Nephron (organoid): ENCODE measurements around the gene MYOM1.

Source experiments
- H3K27ac Mint-ChIP-seq, 3 experiments: 2 replicates each; pipeline ENCODE4 v1.8.0; 2020; ENCODE audit warnings: mixed read lengths in 3 of 3, mild to moderate bottlenecking in 2 of 3, moderate library complexity in 1 of 3
- H3K27me3 Mint-ChIP-seq: 2 replicates; pipeline ENCODE4 v1.8.0; 2021; ENCODE audit warnings: low read depth, mild to moderate bottlenecking, moderate library complexity, mixed read lengths
- H3K36me3 Mint-ChIP-seq: 2 replicates; pipeline ENCODE4 v1.8.0; 2020; ENCODE audit warnings: low read depth, mixed read lengths
- H3K4me1 Mint-ChIP-seq: 2 replicates; pipeline ENCODE4 v1.8.0; 2020; ENCODE audit warnings: mixed read lengths
- H3K4me3 Mint-ChIP-seq, 3 experiments: 2 replicates each; pipeline ENCODE4 v1.8.0; 2020; ENCODE audit warnings: mild to moderate bottlenecking in 3 of 3, mixed read lengths in 3 of 3, moderate library complexity in 2 of 3
- H3K9me3 Mint-ChIP-seq: 2 replicates; pipeline ENCODE4 v1.8.0; 2020; ENCODE audit warnings: mixed read lengths
- TF ChIP-seq, protein P1 (sequence below), 3 experiments: fragments of 200-600 bp; sonication (generic); IDR thresholded peaks; one replicate each; pipeline ENCODE4 v1.5.0; 2021; ENCODE audit warnings: antibody characterized with exemption in 3 of 3; ENCODE audit not compliant: unreplicated experiment in 3 of 3

The MYOM1 gene

DNA sequence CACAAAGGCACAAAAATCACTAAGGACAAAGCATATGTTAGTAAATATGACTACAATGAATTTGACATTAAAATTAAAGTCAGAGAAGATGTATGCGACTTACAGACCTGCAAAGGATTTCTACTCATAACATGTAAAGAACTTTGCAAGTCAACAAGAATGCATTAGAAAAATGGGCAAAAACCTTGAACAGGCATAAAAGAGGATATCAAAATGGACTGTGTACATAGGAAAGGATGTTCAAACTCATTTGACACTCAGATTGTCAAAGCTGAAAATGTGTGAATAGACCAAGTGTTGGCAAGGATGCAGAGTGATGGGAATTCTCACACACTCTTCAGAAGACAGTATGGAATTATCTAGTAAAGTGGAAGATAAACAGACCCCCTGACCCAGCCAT is 94.9 kb downstream of the MYOM1 start:
- TF ChIP-seq, protein P1, sequence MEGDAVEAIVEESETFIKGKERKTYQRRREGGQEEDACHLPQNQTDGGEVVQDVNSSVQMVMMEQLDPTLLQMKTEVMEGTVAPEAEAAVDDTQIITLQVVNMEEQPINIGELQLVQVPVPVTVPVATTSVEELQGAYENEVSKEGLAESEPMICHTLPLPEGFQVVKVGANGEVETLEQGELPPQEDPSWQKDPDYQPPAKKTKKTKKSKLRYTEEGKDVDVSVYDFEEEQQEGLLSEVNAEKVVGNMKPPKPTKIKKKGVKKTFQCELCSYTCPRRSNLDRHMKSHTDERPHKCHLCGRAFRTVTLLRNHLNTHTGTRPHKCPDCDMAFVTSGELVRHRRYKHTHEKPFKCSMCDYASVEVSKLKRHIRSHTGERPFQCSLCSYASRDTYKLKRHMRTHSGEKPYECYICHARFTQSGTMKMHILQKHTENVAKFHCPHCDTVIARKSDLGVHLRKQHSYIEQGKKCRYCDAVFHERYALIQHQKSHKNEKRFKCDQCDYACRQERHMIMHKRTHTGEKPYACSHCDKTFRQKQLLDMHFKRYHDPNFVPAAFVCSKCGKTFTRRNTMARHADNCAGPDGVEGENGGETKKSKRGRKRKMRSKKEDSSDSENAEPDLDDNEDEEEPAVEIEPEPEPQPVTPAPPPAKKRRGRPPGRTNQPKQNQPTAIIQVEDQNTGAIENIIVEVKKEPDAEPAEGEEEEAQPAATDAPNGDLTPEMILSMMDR (IDR thresholded peaks at IDR 0.05; ENCODE audit: unreplicated experiment in 3 of 3): no peak
- Mint-ChIP-seq H3K4me1 (peaks cover 7% of the 10 kb centered on the region), H3K27ac (no peak overlapping the region), H3K4me3 (no peak overlapping the region), H3K36me3 (peaks cover 7% of the 10 kb centered on the region), H3K9me3 (peaks cover 8% of the 10 kb centered on the region), H3K27me3 (no peaks in the 10 kb centered on the region)

DNA sequence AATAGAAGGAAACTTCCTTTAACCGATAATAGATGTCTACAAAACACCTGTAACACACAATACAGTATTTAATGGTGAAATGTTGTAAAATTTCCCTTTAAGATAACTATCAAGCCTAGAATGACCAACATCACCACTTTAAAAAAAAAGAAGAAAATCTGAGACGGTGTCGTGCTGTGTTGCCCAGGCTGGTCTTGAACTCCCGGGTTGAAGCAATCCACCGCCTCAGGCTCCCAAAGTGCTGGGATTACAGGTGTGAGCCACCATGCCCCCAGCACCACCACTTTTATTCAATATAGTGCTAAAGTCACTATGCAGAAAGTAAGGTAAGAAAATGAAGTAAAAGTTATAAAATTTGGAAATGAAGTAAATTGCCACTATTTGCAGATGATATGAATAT is 96.9 kb downstream of the MYOM1 start:
- no peaks in the 10 kb centered on the region for H3K4me1 Mint-ChIP-seq
- peaks cover 8% of the 10 kb centered on the region for H3K9me3 Mint-ChIP-seq
- H3K36me3 Mint-ChIP-seq: peaks cover 7% of the 10 kb centered on the region
- TF ChIP-seq, protein P1 (IDR thresholded peaks at IDR 0.05; ENCODE audit: unreplicated experiment in 3 of 3): no peak
- no peak overlapping the region for H3K4me3 Mint-ChIP-seq
- H3K27ac Mint-ChIP-seq: no peak overlapping the region
- H3K27me3 Mint-ChIP-seq: no peaks in the 10 kb centered on the region

DNA sequence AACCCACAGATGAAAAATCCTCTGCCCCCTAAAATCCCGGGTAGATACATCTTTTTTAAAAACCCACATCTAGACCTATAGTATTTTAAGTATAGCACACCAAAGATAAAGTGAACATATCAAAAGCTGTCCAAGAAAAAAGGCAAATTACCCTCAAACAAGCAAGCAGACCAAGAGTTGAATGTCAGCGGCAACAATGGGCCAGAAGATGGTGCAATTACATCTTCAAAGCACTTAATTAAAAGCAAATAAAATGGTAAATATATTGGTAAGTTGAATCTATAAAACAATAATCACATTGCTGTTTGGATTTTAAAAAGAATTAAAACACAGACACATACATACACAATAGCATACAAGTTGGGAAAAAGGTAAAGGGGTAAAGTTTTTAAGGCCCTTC is 98.5 kb downstream of the MYOM1 start:
- Mint-ChIP-seq H3K4me1 (no peaks in the 10 kb centered on the region), H3K27ac (no peak overlapping the region), H3K36me3 (peaks cover 7% of the 10 kb centered on the region), H3K4me3 (no peak overlapping the region), H3K9me3 (peaks cover 8% of the 10 kb centered on the region), H3K27me3 (no peaks in the 10 kb centered on the region)
- TF ChIP-seq, protein P1 (IDR thresholded peaks at IDR 0.05; ENCODE audit: unreplicated experiment in 3 of 3): no peak

DNA sequence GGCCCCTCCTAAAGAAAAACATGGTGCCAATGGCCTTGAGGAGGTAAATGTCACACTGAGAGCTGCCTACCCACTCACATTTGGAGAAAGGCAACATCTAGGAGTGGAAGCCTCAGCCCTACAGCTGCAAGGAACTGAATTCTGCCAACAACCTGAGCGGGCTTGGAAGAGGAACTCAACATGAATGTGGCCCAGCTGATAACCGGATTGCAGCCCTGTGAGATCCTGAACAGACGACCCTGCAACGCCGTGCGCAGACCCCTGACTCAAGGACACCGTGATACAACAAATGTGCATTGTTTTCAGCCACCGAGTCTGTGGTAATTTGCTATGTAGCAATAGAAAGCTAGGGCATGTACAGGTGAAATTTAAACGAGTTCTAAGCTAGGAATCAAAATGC is 99.4 kb downstream of the MYOM1 start:
- no peaks in the 10 kb centered on the region for H3K27me3 Mint-ChIP-seq
- peaks cover 8% of the 10 kb centered on the region for H3K9me3 Mint-ChIP-seq
- TF ChIP-seq, protein P1 (IDR thresholded peaks at IDR 0.05; ENCODE audit: unreplicated experiment in 3 of 3): no peak
- H3K36me3 Mint-ChIP-seq: peaks cover 7% of the 10 kb centered on the region
- H3K27ac Mint-ChIP-seq: no peak overlapping the region
- no peaks in the 10 kb centered on the region for H3K4me1 Mint-ChIP-seq
- no peak overlapping the region for H3K4me3 Mint-ChIP-seq

DNA sequence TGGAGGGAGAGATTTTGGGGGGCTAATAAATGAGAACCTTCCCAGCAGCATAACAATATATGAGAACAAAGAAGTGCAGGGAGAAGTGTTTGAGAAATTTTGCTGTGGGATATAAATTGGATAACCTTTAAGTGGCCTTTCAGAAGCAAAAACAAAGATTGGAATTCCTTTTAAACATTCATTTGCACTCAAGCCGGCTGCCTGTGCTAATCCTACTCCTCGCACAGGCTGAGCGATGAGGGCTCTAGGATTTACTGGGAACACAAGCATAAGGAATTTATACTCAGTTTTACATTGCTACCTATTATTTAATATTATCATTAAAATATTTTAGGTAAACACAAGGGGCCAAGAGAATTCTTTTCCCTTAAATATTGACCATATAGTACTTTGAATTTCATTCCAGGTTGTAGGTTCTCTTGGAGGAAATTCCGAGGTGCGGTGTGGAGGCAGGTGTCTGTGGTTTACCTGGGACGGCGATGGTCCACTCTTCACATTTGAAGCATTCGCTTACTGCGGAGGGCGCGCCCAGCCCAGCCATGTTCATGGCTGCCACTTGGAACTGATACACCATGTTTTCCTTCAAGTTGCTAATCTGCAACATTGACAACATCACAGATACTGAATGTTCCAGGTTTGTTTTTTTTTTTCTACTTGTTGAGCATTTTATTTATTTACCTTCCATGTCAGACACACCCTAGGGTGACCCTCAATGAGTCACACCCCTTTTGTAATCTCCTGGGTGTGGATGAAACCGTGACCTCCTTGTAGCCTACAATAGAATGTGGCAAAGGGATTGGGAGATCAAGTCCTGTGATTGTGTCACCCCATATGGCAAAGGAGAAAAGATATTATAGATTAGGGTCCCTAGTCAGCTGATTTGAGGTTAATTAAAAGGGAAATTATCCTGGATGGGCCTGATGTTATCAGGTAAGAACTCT is 100.1 kb downstream of the MYOM1 start:
- Mint-ChIP-seq H3K4me1 (no peaks in the 10 kb centered on the region), H3K27ac (no peak overlapping the region), H3K27me3 (no peaks in the 10 kb centered on the region), H3K9me3 (peaks cover 2% of the 10 kb centered on the region), H3K4me3 (no peak overlapping the region), H3K36me3 (peaks cover 1% of the 10 kb centered on the region)
- TF ChIP-seq, protein P1 (IDR thresholded peaks at IDR 0.05; ENCODE audit: unreplicated experiment in 3 of 3): no peak
